H1 (cell line): ENCODE measurements around the gene SLC43A2. TPM values are rescaled to one million over a fixed set of nuclear protein-coding genes. Genes with fewer than 3 reads are reported as not detected.

Experiments used
- CTCF ChIA-PET: fragments of 300-600 bp; sonication (Branson Sonifier 250); formaldehyde crosslinking; loops from one replicate; lab custom pipeline; 2021; ENCODE audit not compliant: partially characterized antibody; lab: Charles Lee
- POLR2A ChIA-PET: fragments of 300-600 bp; sonication (Branson Sonifier 250); formaldehyde crosslinking; loops from one replicate; lab custom pipeline; 2021; ENCODE audit warnings: inconsistent platforms; ENCODE audit not compliant: partially characterized antibody; lab: Charles Lee
- DNase-seq, 2 experiments: peaks; one replicate each; pipeline versions ENCODE4 v3.0.0 to v3.0.0-alpha.2; 2010 to 2022; ENCODE audit warnings: low spot score in 2 of 2, low read depth in 1 of 2, mixed read lengths in 1 of 2
- FAIRE-seq: peaks from 2 replicates; lab custom pipeline; 2011; peaks lifted over from hg19 to GRCh38; lab: Jason Lieb, UNC
- H2AFZ ChIP-seq: 2 replicates; pipeline ENCODE4 v1.8.1; 2012; ENCODE audit warnings: low read length, inconsistent platforms
- H2AK5ac ChIP-seq: 2 replicates; pipeline ENCODE4 v1.6.1; 2013; ENCODE audit warnings: low read depth, low read length
- H2BK120ac ChIP-seq: replicated peaks from 2 replicates; pipeline ENCODE3; 2013; ENCODE audit warnings: low read depth, low read length, inconsistent platforms
- H2BK12ac ChIP-seq: 2 replicates; pipeline ENCODE4 v1.6.1; 2013; ENCODE audit warnings: low read depth, low read length
- H2BK15ac ChIP-seq: 2 replicates; pipeline ENCODE4 v1.6.1; 2013; ENCODE audit warnings: low read length
- H2BK20ac ChIP-seq: 2 replicates; pipeline ENCODE4 v1.6.1; 2013; ENCODE audit warnings: low read length
- H2BK5ac ChIP-seq: 2 replicates; pipeline ENCODE4 v1.6.1; 2013; ENCODE audit warnings: low read depth, low read length
- H3K14ac ChIP-seq: 2 replicates; pipeline ENCODE4 v1.6.1; 2013; ENCODE audit warnings: inconsistent platforms; ENCODE audit not compliant: insufficient read length
- H3K18ac ChIP-seq: 2 replicates; pipeline ENCODE4 v1.6.1; 2013; ENCODE audit warnings: low read length; ENCODE audit errors: extremely low read depth
- H3K23ac ChIP-seq: 2 replicates; pipeline ENCODE4 v1.6.1; 2013; ENCODE audit warnings: inconsistent platforms; ENCODE audit not compliant: insufficient read length
- H3K23me2 ChIP-seq: 2 replicates; pipeline ENCODE4 v1.6.1; 2013; ENCODE audit warnings: low read depth, low read length
- H3K27ac ChIP-seq: 2 replicates; pipeline ENCODE4 v1.6.1; 2011; ENCODE audit warnings: low read depth, low read length, inconsistent platforms
- H3K27me3 ChIP-seq, 4 experiments: replicated peaks in 1 of 4; 1 replicate in 1 of 4; 2 replicates in 3 of 4; pipeline versions ENCODE4 v1.6.1 to v1.8.1; 2011 to 2013; ENCODE audit warnings: low read length in 3 of 4, mild to moderate bottlenecking in 3 of 4, inconsistent platforms in 2 of 4, mixed read lengths in 2 of 4, moderate library complexity in 1 of 4; ENCODE audit not compliant: control insufficient read depth in 3 of 4, insufficient read depth in 3 of 4; ENCODE audit errors: extremely low read depth in 1 of 4
- H3K36me3 ChIP-seq, 4 experiments: 2 replicates each; pipeline versions ENCODE4 v1.6.1 to v1.8.1; 2011 to 2013; ENCODE audit warnings: mild to moderate bottlenecking in 4 of 4, low read length in 3 of 4, moderate library complexity in 2 of 4, control low read depth in 1 of 4, inconsistent platforms in 1 of 4; ENCODE audit not compliant: insufficient read depth in 4 of 4, control insufficient read depth in 2 of 4
- H3K4ac ChIP-seq: replicated peaks from 2 replicates; pipeline ENCODE3; 2013; ENCODE audit warnings: low read length, low read depth, mixed read lengths, inconsistent platforms; ENCODE audit not compliant: insufficient read length
- H3K4me1 ChIP-seq, 4 experiments: replicated peaks in 1 of 4; 1 replicate in 1 of 4; 2 replicates in 3 of 4; pipeline versions ENCODE4 v1.6.1 to v1.8.1; 2011 to 2013; ENCODE audit warnings: low read length in 3 of 4, inconsistent platforms in 2 of 4, mixed read lengths in 1 of 4; ENCODE audit not compliant: insufficient read depth in 4 of 4, control insufficient read depth in 3 of 4
- H3K4me2 ChIP-seq, 2 experiments: 2 replicates each; pipeline versions ENCODE4 v1.6.1 to v1.8.1; 2011 to 2013; ENCODE audit warnings: low read depth in 2 of 2, low read length in 2 of 2, control low read depth in 1 of 2, inconsistent platforms in 1 of 2, mild to moderate bottlenecking in 1 of 2; ENCODE audit not compliant: insufficient read depth in 1 of 2
- H3K4me3 ChIP-seq, 4 experiments: fragments of 200-600, 300-600 bp in 1 of 4; sonication (generic), shearing (Covaris generic), sonication (Bioruptor Twin) in 1 of 4; 2 replicates each; pipeline versions ENCODE4 v1.5.1 to v1.8.1; 2011 to 2016; ENCODE audit warnings: low read length in 4 of 4, low read depth in 3 of 4, control low read depth in 2 of 4, inconsistent platforms in 2 of 4, mild to moderate bottlenecking in 2 of 4, mixed read lengths in 1 of 4, moderate library complexity in 1 of 4; ENCODE audit not compliant: insufficient read depth in 2 of 4; ENCODE audit errors: extremely low read depth in 1 of 4
- H3K56ac ChIP-seq: replicated peaks from 2 replicates; pipeline ENCODE3; 2013; ENCODE audit warnings: low read depth, mild to moderate bottlenecking, mixed read lengths, low read length, inconsistent platforms; ENCODE audit not compliant: insufficient read length
- H3K79me1 ChIP-seq: 2 replicates; pipeline ENCODE4 v1.6.1; 2013; ENCODE audit warnings: low read depth, low read length, control low read depth
- H3K79me2 ChIP-seq, 2 experiments: 2 replicates each; pipeline versions ENCODE4 v1.6.1 to v1.8.1; 2012 to 2013; ENCODE audit warnings: low read length in 2 of 2, mild to moderate bottlenecking in 2 of 2, inconsistent platforms in 1 of 2; ENCODE audit not compliant: insufficient read depth in 2 of 2, control insufficient read depth in 1 of 2
- H3K9ac ChIP-seq, 4 experiments: replicated peaks in 1 of 4; 1 replicate in 1 of 4; 2 replicates in 3 of 4; pipeline versions ENCODE4 v1.6.1 to v1.8.1; 2011 to 2013; ENCODE audit warnings: low read depth in 3 of 4, low read length in 3 of 4, control low read depth in 2 of 4, mild to moderate bottlenecking in 2 of 4, moderate library complexity in 2 of 4, inconsistent platforms in 1 of 4; ENCODE audit errors: extremely low read depth in 1 of 4
- H3K9me3 ChIP-seq, 2 experiments: 2 replicates each; pipeline versions ENCODE4 v1.6.1 to v1.8.1; 2012 to 2013; ENCODE audit warnings: mild to moderate bottlenecking in 2 of 2, moderate library complexity in 2 of 2, control low read depth in 1 of 2, inconsistent platforms in 1 of 2, low read depth in 1 of 2, low read length in 1 of 2, mixed read lengths in 1 of 2; ENCODE audit not compliant: insufficient read depth in 2 of 2
- H4K20me1 ChIP-seq, 2 experiments: replicated peaks in 1 of 2; 2 replicates each; pipeline versions ENCODE3 to v1.8.1; 2011 to 2013; ENCODE audit warnings: inconsistent platforms in 2 of 2, low read length in 2 of 2, mild to moderate bottlenecking in 1 of 2; ENCODE audit not compliant: insufficient read depth in 2 of 2, control insufficient read depth in 1 of 2
- H4K5ac ChIP-seq: 2 replicates; pipeline ENCODE4 v1.6.1; 2013; ENCODE audit warnings: low read length, low read depth, mixed read lengths, inconsistent platforms; ENCODE audit not compliant: insufficient read length
- H4K8ac ChIP-seq: 2 replicates; pipeline ENCODE4 v1.8.0; 2013; ENCODE audit warnings: mild to moderate bottlenecking, moderate library complexity, low read length, inconsistent platforms; ENCODE audit not compliant: insufficient read depth; ENCODE audit errors: extremely low read depth
- H4K91ac ChIP-seq: replicated peaks from 2 replicates; pipeline ENCODE3; 2013; ENCODE audit warnings: low read length, mixed read lengths, inconsistent platforms; ENCODE audit not compliant: insufficient read length
- ASH2L ChIP-seq: fragments of 200-600, 300-600 bp; sonication (generic); IDR thresholded peaks from one replicate; pipeline ENCODE4 v1.7.1; 2017; ENCODE audit warnings: low read length
- BACH1 ChIP-seq: IDR thresholded peaks from 2 replicates; pipeline ENCODE4 v1.6.1; 2012; ENCODE audit warnings: low read length, improper control_type of control experiment
- BRCA1 ChIP-seq: IDR thresholded peaks from 2 replicates; pipeline ENCODE4 v1.6.1; 2012; ENCODE audit warnings: low read depth, low read length, improper control_type of control experiment
- EZH2 ChIP-seq: fragments of 200-600 bp; sonication (generic); IDR thresholded peaks from 2 replicates; pipeline ENCODE4 v1.7.1; 2012; ENCODE audit warnings: low read depth, mild to moderate bottlenecking, moderate library complexity, low read length, inconsistent platforms; ENCODE audit not compliant: severe bottlenecking
- POLR2AphosphoS5 ChIP-seq: IDR thresholded peaks from 2 replicates; pipeline ENCODE4 v1.6.1; 2011; ENCODE audit warnings: low read depth, low read length
- RXRA ChIP-seq: IDR thresholded peaks from 2 replicates; pipeline ENCODE4 v1.6.1; 2011; ENCODE audit warnings: low read depth, mild to moderate bottlenecking, low read length, moderate library complexity; ENCODE audit not compliant: insufficient read depth
- SAP30 ChIP-seq: fragments of 300-600 bp; sonication (generic); IDR thresholded peaks from 2 replicates; pipeline ENCODE4 v1.7.1; 2012; ENCODE audit warnings: low read length, moderate library complexity, mild to moderate bottlenecking, inconsistent platforms; ENCODE audit not compliant: insufficient read depth, insufficient replicate concordance
- SIN3A ChIP-seq, 2 experiments: IDR thresholded peaks in 1 of 2; conservative IDR thresholded peaks in 1 of 2; 2 replicates each; pipeline ENCODE4 v1.6.1; 2011 to 2012; ENCODE audit warnings: low read length in 2 of 2, improper control_type of control experiment in 1 of 2, low read depth in 1 of 2, mild to moderate bottlenecking in 1 of 2
- SP2 ChIP-seq: IDR thresholded peaks from 2 replicates; pipeline ENCODE4 v1.6.1; 2012; ENCODE audit warnings: mild to moderate bottlenecking, low read length, inconsistent platforms
- SP4 ChIP-seq: IDR thresholded peaks from 2 replicates; pipeline ENCODE4 v1.6.1; 2012; ENCODE audit warnings: low read length, inconsistent platforms
- SRF ChIP-seq: IDR thresholded peaks from 2 replicates; pipeline ENCODE4 v1.6.1; 2011; ENCODE audit warnings: mild to moderate bottlenecking, low read depth, low read length, moderate library complexity
- TAF1 ChIP-seq: IDR thresholded peaks from 2 replicates; pipeline ENCODE4 v1.6.1; 2011; ENCODE audit warnings: mild to moderate bottlenecking, low read depth, low read length
- ZNF274 ChIP-seq: IDR thresholded peaks from 2 replicates; pipeline ENCODE4 v1.7.0; 2012; ENCODE audit warnings: low read length, borderline replicate concordance; ENCODE audit errors: extremely low read depth
- WGBS, 2 experiments: shearing (Covaris generic) in 1 of 2; methylation state at CpG; one replicate each; pipeline versions ENCODE4 v1.1.6 to v1.1.7; 2013 to 2015; ENCODE audit warnings: low lambda C conversion rate in 2 of 2, mixed read lengths in 2 of 2, inconsistent platforms in 1 of 2, low coverage in 1 of 2, missing lambda C conversion rate in 1 of 2; ENCODE audit not compliant: insufficient replicate concordance in 2 of 2, insufficient coverage in 1 of 2, insufficient read length in 1 of 2; ENCODE audit errors: extremely low coverage in 1 of 2, missing lambda C conversion rate in 1 of 2; 5-methylcytosine and 5-hydroxymethylcytosine counted together
- polyA plus RNA-seq, 7 experiments: library from polyadenylated mRNA; depleted of rRNA in 3 of 7; stranded (reverse) in 5 of 7; unstranded in 2 of 7; fragments of >200 nt in 5 of 7; fragments of 200-250 nt in 2 of 7; gene quantifications; 1 replicate in 5 of 7; 2 replicates in 1 of 7; 4 replicates in 1 of 7; pipeline versions ENCODE4 v1.2.1 to v1.2.3, GENCODE V29; 2011 to 2013; ENCODE audit warnings: missing spikeins in 2 of 7, mixed read lengths in 2 of 7
- total RNA-seq: library from RNA; stranded (reverse); fragmentation: NEBNext Ultra II Directional; extraction: Animal tissue kit (Norgen Biotek cat#: 25700); gene quantifications from 2 replicates; pipeline ENCODE4 v1.2.1, GENCODE V29; 2021
- TF ChIP-seq, protein P1 (sequence below): IDR thresholded peaks from 2 replicates; pipeline ENCODE4 v1.6.1; 2012; ENCODE audit warnings: inconsistent platforms

The SLC43A2 gene
- total and polyA plus RNA-seq, 2 of the 8 experiments (the other 6 are each of a cell fraction or from before 2014, with no cell fraction given): 6.6 to 10.5 TPM

DNA sequence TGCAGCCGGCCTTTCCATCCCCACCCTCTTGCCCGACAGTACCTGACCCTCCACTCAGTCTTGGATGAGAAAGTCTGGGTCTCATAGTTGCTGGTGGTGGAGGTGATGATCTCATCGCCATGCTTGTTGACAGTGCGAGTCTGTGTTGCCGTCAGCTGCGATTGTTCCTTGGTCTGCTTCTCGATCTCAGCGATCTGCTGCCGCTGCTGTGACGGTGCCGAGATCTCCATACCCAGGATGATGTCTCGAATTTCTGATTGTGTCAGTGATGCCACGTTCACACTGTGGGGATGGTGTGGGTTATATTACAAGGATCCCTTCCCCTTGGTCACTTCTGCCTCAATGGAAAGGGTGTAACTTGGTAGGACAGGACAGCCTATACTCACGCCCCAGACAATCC, 25.1 kb upstream of the SLC43A2 start:
- H3K14ac ChIP-seq: no peak overlapping the region
- no peak overlapping the region for H2BK120ac ChIP-seq
- no peak overlapping the region for H2AK5ac ChIP-seq
- H4K8ac ChIP-seq: no peak overlapping the region
- no peak overlapping the region for H3K4me3 ChIP-seq
- 86% methylated on average over 14 of the region's 14 CpGs; no CpG with 5 or more reads in 1 of the 2 experiments for WGBS, 2 experiments
- no peak overlapping the region for H3K4ac ChIP-seq
- no peak overlapping the region for H4K91ac ChIP-seq
- no peak overlapping the region for H4K5ac ChIP-seq
- H3K4me2 ChIP-seq: no peak overlapping the region
- no peak overlapping the region for H3K9ac ChIP-seq
- no peak overlapping the region for H3K23ac ChIP-seq
- peaks cover 20 to 24% of the 10 kb centered on the region in 2 experiments for H4K20me1 ChIP-seq
- no peaks in the 10 kb centered on the region; a peak in 1 of 4 replicates for H3K9me3 ChIP-seq
- peaks cover 4% of the 10 kb centered on the region; the same call in 1 of the 2 replicates for H3K23me2 ChIP-seq
- FAIRE-seq: no peak
- H3K79me1 ChIP-seq: no peaks in the 10 kb centered on the region; the same call in 1 of the 2 replicates
- H3K27me3 ChIP-seq: no peaks in the 10 kb centered on the region
- POLR2A ChIA-PET: interaction anchor here (1.2 to 6.5 kb wide), 2 partner anchors 10 to 24 kb away, joined by 3 to 65 read pairs; no protein-coding TSS in a partner anchor
- H3K4me1 ChIP-seq: peaks cover 0 to 7% (median 3%) of the 10 kb centered on the region in 4 experiments; a peak in 3 of 7 replicates
- CTCF ChIA-PET: interaction anchor here (2.9 kb wide), 1 partner anchor 15 kb away, joined by 18 read pairs; no protein-coding TSS in a partner anchor
- peaks cover 55 to 82% (median 70%) of the 10 kb centered on the region in 4 experiments for H3K36me3 ChIP-seq
- no peak overlapping the region for H3K18ac ChIP-seq
- no peak overlapping the region for H2BK12ac ChIP-seq
- no peak for DNase-seq
- no peak overlapping the region; the same call in 1 of the 2 replicates for H2BK5ac ChIP-seq
- H2BK20ac ChIP-seq: no peak overlapping the region
- H3K27ac ChIP-seq: no peak overlapping the region
- H2BK15ac ChIP-seq: no peak overlapping the region
- H3K56ac ChIP-seq: no peak overlapping the region
- no peak overlapping the region for H2AFZ ChIP-seq
- no peaks in the 10 kb centered on the region for H3K79me2 ChIP-seq
- no peak for TF ChIP-seq SP2
- TF ChIP-seq BACH1: no peak
- no peak for TF ChIP-seq EZH2
- TF ChIP-seq SRF: no peak
- TF ChIP-seq, protein P1, sequence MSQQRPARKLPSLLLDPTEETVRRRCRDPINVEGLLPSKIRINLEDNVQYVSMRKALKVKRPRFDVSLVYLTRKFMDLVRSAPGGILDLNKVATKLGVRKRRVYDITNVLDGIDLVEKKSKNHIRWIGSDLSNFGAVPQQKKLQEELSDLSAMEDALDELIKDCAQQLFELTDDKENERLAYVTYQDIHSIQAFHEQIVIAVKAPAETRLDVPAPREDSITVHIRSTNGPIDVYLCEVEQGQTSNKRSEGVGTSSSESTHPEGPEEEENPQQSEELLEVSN: no peak
- TF ChIP-seq BRCA1: no peak
- no peak for TF ChIP-seq RXRA
- no peak for TF ChIP-seq SP4
- TF ChIP-seq ASH2L: no peak
- no peak for TF ChIP-seq SIN3A (conservative IDR thresholded peaks at IDR 0.05 in 1 of 2, IDR thresholded peaks at IDR 0.05 in 1 of 2; ENCODE audit: low read depth in 1 of 2, low read length in 2 of 2)
- no peak for TF ChIP-seq POLR2AphosphoS5
- no peak for TF ChIP-seq ZNF274
- TF ChIP-seq SAP30: no peak
- no peak for TF ChIP-seq TAF1
